Measurements from ENCODE around the gene NPAS1.
A peak's percentile ranks its signal among the peaks of the same experiment; 100 is the strongest.
"Not testable (repeated sequence)": the region's sequence is repeated elsewhere in the genome, so short reads cannot be mapped to it uniquely, and the experiment has no call there.

NPAS1 gene

GRCh38 chr19:47047272-47047762, 27.7 kb downstream of the NPAS1 start:
- no peak for DNase-seq (ENCODE audit: low read depth)

DNA sequence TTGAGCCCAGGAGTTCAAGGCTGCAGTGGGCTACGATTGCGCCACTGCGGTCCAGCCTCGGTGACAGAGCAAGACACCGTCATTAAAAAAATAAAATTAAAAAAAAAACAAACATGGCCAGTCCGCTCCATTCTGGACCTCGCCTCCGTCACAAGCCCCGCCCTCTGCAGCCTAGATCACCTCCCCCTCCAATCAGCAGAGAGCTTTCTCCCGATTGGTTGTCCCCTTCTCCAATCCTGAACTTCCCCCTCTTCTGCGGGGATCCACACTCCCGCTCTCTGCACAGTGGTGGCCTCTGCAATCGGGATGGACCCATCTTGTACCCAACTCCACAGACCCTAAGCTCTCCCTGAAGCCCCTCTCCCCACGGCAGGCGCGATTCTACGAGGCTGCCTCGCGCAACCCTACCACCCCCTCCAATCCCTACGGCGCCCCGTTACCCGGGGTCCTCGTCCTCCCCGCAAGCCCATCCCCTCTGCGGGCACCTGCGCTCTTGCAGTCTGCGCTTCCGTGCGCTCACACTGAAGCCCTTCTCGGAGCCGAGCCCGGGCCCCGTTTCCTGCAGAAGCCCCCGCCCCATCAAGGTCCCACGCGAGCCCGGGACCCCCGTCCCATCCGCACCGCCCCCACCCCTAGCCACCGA, 28.2 kb downstream of the NPAS1 start:
- DNase-seq (ENCODE audit: low read depth) = peak; percentile 94

- DNase-seq (ENCODE audit: low read depth) = peak; percentile 91
Observed at GRCh38 chr19:47049307-47049700, 29.7 kb downstream of the NPAS1 start.

DNA sequence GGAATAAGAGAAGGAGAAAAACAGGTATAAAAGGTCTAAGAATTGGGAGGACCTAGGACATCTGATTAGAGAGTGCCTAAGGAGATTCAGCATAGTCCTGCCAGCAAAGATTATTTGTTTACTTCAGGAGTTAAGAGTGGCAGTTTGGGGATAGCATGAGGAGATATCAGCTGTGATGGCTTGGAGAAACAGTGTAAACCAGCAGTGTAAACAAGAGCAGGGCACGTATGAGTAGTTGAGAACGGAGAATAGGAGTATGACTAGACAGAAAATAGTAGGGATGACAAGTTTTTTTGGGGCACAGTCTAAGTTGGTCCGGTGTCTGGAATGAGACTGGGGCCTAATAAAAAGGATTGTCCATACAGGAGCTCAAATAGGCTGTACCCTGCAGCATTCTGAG, 30.9 kb downstream of the NPAS1 start:
- not testable (repeated sequence) for DNase-seq (ENCODE audit: low read depth)

DNA sequence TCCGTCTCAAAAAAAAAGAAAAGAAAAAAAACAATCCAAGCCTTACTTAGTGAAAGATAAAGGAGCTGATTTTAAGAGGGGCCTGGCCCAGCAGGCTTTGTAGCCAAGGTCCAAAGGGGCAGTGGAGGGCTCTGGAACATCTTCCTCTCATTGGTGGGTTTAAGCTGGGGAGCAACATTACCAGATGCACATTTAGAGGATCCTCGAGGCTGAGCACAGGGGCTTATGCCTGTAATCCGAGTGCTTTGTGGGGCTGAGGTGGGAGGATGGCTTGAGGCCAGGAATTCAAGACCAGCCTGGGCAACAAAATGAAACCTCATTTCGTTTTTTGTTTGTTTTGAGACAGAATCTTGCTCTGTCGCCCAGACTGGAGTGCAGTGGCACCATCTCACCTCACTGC, 36.8 kb downstream of the NPAS1 start:
- no peak for DNase-seq (ENCODE audit: low read depth)

DNA sequence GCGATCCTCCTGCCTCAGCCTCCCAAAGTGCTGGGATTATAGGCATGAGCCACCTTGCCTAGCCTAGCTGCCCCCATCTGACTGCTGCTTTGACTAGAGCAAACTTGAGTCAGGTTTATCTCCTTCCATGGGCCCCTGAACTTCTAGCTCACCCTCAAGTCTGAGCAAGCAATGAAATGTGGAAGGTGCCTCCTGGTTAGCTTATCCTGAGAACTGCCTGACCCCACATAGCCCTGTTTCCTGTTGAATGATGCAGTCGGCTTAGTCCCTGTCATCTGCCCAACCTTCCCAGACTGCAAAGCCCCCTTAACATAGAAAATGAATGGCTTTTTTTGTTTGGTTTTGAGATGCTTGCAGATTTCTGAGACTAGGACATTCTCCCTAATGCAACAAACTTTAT, 37.7 kb downstream of the NPAS1 start:
- peak; percentile 64 for DNase-seq (ENCODE audit: low read depth)

DNA sequence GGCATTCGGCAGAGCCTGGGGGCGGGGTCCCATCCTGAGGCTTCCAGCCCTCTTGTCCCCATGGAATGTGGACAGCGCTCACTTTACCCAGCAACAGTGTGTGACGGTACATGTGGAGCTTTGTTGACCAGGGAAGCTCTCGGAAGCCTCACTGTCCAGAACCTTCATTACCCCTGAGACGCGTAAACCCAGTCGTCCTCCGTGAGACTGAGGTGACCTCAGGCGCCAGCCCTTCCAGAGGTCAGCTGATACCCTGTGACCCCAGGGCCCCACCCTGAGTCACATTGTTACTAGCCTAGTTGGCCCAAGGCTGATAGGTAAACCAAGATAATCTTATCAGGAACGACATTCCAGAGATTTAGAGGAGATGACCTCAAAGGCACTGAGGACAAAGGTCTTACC, 39.0 kb downstream of the NPAS1 start:
- DNase-seq (ENCODE audit: low read depth) = no peak

- DNase-seq (ENCODE audit: low read depth) = no peak
Observed at GRCh38 chr19:47063874-47064273, 44.2 kb downstream of the NPAS1 start.

DNA sequence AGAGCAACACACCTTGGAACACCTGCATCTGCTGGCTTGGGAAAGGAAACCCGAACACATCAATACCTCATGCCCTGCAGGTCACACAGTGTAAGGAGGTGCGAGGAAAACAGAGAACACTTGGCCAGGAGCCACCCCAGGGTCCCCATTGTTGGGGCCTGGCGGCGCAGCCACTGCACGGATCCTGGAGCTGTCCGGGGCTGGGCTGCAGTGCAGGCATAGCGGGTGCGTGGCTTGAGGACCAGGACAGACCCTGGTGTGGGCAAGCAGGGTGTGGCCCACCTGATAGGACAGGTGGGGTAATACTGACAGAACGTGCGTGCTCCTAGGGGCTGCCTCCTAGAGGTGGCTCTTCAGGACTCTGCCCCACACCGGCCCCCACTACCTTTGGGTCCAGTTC, 45.6 kb downstream of the NPAS1 start:
- DNase-seq (ENCODE audit: low read depth) = no peak

DNA sequence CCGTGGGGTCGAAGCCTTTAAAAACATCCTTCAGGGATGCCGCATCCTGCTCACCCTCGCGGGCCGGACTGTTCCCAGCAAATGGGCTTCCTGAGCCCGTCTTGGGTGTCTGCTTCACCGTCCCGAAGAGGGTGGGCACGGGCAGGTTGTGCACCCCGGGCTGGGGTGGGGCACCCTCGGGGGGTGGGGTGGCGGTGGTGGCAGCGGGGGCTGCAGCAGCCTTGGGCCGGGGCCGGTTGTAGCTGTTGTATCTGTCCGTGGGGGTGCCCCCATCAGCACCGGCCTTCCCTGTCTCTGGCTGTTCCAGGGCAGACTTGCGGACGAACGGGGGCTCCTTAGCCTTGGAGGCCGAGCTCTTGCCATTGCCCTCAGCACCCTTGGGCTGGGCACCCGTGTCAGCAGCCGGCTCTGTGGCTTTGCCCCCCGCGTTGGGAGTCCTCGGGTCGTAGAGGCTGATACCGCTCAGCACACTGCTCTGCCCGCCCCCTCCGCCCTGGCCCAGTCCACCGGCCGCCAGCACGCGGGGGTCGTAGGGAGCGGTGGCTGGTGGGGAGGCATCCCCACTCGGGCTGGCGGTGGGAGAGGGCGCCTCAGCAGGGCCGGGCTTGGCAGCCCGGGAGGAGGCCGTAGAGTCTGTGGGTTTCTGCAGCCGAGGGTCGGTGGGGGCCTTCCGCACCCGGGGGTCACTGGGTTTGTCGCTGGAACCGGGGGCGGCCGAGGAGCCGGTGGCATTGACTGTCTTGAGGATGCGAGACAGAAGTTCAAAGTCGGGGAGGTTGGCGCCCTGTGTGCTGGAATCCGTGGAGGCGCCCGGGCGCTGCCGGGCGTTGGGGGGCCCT, 47.0 kb downstream of the NPAS1 start:
- DNase-seq (ENCODE audit: low read depth) = no peak

GRCh38 chr19:47067215-47067847, 47.7 kb downstream of the NPAS1 start:
- no peak for DNase-seq (ENCODE audit: low read depth)

DNA sequence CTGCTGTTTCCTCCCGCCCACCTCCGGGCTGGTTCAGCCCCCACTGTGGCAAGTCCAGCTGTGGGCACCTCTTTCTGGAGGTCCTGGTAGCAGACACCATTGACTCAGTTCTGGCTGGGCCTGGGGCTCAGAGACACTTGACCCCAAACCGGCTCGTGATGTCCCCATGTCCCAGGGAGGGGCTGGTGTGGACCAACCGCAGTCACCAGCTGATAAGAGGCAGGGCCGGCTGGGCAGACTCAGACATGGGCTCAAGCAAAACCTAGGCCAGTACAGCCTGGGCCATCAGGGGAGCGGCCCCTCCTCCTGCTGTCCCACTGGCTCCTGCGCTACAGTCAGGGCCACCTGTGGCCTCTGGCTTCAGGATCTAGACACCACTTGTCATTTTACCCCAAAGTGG, 48.6 kb downstream of the NPAS1 start:
- no peak for DNase-seq (ENCODE audit: low read depth)

- DNase-seq (ENCODE audit: low read depth) = no peak
Observed at GRCh38 chr19:47068876-47069406, 49.3 kb downstream of the NPAS1 start.

- DNase-seq (ENCODE audit: low read depth) = no peak
Observed at GRCh38 chr19:47069795-47070194, 50.2 kb downstream of the NPAS1 start.

- DNase-seq (ENCODE audit: low read depth) = no peak
Observed at GRCh38 chr19:47070756-47071155, 51.1 kb downstream of the NPAS1 start.

- no peak for DNase-seq (ENCODE audit: low read depth)
Observed at GRCh38 chr19:47071731-47072130, 52.1 kb downstream of the NPAS1 start.

DNA sequence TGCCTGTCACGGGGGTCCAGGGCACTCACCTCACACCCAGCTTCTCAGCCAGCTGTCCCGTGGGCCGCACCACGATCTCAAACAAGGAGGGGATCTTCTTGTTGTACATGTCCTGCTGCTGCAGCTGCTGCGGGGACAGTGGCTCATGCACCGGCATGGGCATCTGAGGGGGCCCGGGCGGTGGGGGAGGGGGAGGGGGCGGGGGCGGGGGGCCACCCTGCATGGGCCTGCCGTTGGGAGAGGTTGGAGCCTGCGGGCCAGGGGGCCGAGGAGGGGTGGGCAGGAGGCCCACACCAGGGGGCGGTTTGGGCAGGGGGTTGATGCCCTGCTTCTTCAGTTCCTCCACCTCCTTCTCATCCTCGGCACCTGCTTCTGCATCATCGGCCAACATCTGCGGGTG, 52.7 kb downstream of the NPAS1 start:
- DNase-seq (ENCODE audit: low read depth) = no peak

DNA sequence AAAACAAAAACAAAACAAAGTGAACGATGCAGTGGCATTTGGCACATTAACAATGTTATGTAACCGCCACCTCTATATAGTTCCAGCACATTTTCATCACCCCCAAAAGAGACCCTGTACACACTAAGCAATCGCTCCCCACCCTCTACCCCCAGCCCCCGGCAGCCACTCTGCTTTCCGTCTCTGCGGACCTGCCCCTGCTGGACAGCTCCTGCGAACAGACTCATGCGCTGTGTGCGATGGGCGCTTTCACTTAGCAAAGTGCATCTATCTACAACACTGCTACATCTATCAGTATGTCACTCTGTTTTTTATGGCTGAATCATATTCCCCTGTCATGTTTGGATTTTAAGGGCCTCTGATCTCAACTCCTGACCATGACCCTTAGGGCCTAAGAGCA, 53.9 kb downstream of the NPAS1 start:
- DNase-seq (ENCODE audit: low read depth) = no peak

DNA sequence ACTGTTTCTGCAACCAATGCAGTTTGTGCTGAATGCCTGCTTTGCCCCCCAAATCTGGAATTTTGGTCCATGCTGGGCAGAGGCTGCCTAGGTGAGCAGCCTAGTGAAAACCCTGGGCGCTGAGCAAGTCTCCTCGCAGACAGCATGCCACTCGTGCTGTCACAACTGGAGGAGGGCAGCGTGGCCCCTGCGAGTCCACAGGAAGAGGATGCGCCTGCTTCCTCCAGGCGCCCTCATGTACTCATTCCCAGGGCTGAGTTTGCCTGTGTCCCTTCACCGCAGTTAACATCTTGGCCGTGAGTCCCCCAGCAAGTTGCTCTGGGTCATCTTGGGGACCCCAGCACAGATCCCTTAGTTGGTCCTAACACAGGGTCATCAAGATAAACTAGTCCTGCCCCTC, 55.0 kb downstream of the NPAS1 start:
- DNase-seq (ENCODE audit: low read depth) = no peak

DNA sequence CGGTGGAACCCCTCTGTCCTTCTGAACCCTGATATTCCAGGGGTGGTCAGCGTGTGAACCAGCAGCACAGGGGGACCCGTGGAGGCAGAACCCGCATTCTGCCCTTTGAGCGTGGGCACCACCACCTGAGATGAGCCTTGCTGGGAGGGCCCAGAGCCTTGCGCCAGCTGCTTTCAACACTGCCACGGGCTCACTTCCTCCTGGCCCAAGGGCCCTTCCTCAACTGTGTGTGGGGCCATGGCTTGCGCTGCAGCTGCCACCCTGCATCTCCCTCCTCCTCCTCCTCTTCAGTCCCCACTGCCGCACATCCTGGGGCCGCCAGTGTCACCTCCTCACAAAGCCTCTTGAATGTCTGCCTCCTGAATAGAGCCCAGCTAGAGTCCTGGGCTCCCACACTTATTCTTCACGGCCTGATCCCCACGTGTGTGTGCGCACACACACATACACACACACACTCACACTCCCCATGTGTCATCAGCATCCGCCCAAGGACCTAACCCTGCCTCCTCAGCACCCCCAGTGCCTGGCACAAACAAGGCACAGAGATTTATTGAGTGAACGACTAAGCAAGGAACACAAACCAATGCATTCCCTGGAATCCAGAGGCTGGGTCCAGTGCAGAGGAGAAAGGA, 55.7 kb downstream of the NPAS1 start:
- DNase-seq (ENCODE audit: low read depth) = no peak

DNA sequence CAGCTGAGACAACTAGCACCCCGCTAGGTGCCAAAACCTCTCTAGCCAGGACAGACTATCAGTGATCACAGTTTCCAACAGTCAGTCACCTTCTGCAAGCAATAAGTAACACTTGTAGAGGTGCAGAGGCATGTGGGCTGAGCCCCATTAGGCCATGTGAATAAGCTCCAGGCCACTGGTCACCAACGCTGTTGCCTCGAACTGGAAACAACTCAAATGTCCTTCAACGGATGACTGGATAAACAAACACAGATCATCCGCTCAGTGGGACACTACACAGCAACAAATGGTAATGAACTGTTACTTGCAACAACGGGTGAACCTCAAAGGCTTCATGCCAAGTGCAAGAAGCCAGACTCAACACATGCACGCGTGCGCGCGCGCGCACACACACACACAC, 56.3 kb downstream of the NPAS1 start:
- no peak for DNase-seq (ENCODE audit: low read depth)

GRCh38 chr19:47078351-47078750, 58.7 kb downstream of the NPAS1 start:
- DNase-seq (ENCODE audit: low read depth) = not testable (repeated sequence)

Measured in EH (cell line).